ENCODE data around the gene SLC39A8. TPM values are rescaled to one million over a fixed set of nuclear protein-coding genes. Genes with fewer than 3 reads are reported as not detected.

The SLC39A8 gene
- total and polyA plus RNA-seq, 9 of the 15 experiments (the other 6 are each of a cell fraction or from before 2014, with no cell fraction given), result 8.2 to 30.3 (median 25.0) TPM

- no peak for TF ChIP-seq PCBP2 (IDR thresholded peaks at IDR 0.05; ENCODE audit: low read depth, low read length, poor library complexity, severe bottlenecking)
- no peak for TF ChIP-seq PKNOX1 (IDR thresholded peaks at IDR 0.05)
- no peak for TF ChIP-seq DMBX1 (CRISPR knock-in tag; IDR thresholded peaks at IDR 0.05; ENCODE audit: borderline replicate concordance)
- no peak for TF ChIP-seq PML (IDR thresholded peaks at IDR 0.05; ENCODE audit: low read length)
- no peak for TF ChIP-seq ZNF407 (IDR thresholded peaks at IDR 0.05; ENCODE audit: low read depth)
- TF ChIP-seq ZNF408 (CRISPR knock-in tag; IDR thresholded peaks at IDR 0.05; ENCODE audit: low read depth), result no peak
- no peak for TF ChIP-seq GABPB2 (CRISPR knock-in tag; conservative IDR thresholded peaks at IDR 0.05)
These were observed 43.3 kb upstream of the SLC39A8 start (continued) for GRCh38 chr4:102388611-102389010.
